Measurements from ENCODE around the gene AFF4.

GRCh38 chr5:132860742-132861141 lies 102.7 kb downstream of the AFF4 start:
- TF ChIP-seq POLR2AphosphoS5 (IDR thresholded peaks at IDR 0.05) (no peak), CTCF (IDR thresholded peaks at IDR 0.05) (no peak), EP300 (IDR thresholded peaks at IDR 0.05) (no peak)

All from gastroesophageal sphincter (tissue), 3 donors.